NCI-H128 (cell line): ENCODE results near the gene F3.

Experiments used
- DNase-seq: peaks from one replicate; lab custom pipeline; 2025; ENCODE audit not compliant: unreplicated experiment; lab: John Stamatoyannopoulos, UW

The F3 gene

DNA sequence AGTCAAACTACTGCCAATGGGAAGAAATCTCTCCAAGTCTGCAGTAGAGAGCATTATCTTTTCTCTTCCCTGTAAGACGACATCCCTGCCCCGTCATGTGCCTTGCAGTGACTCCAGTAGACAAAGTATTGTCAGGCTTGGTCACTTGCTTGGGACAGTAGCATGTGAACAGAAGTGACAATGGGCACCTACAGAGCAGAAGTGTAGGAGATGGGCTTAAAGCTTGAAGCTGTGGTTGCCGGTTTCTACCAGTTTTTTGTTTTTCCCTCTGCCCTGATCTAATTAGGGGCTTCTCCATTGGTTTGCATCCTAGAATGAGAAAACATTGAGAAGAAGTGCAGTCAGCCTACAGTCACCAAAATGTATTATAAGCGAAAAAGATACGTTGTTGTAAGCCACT lies 12.7 kb downstream of the F3 start:
- DNase-seq = no peak

DNA sequence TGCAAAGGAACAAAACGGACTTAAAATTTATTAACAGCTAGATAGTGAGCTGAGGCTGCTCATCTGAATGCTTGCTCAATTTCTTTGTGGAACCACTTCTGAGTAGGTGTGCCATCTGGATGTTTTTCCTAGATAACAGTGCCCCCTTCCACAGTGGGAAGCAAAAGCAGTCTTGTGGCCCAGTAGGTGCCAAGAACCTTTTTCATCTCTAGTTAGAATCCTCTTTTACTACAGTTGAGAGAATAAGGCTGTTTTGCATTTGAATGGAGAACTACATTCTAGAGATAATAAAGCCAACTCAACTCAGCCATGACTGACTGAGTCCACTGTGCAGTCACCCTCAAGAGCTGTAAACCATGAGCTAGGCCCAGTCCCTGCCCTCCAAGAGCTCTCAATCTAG lies 13.3 kb downstream of the F3 start:
- DNase-seq = no peak

DNA sequence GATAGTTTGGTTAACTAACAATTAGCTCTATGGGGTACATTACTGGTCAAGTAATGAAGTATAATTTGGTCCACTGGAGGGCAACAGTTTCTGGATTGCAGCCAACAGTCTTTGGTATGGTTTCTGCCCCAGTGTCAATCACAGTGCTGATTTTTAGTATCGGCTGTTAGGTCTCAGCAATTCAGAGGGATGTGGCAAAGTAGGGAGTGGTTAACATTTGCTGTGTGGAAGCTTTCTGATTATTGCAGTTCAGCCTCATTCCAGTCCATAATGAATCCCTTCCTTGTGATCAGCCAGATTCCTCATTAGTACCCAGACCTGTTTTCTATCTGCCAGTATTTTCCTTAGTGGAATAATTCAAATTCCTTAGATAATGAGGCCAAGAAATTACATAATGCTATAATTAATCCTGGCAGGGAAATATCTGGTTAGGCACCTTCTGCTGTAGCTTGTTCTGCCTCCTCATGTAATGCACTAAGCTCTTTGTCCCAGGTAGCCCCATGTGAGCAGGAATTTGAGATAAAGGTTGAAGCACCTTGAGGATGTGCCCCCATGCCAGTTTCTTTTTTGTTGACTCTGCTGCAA lies 14.0 kb downstream of the F3 start:
- no peak for DNase-seq

DNA sequence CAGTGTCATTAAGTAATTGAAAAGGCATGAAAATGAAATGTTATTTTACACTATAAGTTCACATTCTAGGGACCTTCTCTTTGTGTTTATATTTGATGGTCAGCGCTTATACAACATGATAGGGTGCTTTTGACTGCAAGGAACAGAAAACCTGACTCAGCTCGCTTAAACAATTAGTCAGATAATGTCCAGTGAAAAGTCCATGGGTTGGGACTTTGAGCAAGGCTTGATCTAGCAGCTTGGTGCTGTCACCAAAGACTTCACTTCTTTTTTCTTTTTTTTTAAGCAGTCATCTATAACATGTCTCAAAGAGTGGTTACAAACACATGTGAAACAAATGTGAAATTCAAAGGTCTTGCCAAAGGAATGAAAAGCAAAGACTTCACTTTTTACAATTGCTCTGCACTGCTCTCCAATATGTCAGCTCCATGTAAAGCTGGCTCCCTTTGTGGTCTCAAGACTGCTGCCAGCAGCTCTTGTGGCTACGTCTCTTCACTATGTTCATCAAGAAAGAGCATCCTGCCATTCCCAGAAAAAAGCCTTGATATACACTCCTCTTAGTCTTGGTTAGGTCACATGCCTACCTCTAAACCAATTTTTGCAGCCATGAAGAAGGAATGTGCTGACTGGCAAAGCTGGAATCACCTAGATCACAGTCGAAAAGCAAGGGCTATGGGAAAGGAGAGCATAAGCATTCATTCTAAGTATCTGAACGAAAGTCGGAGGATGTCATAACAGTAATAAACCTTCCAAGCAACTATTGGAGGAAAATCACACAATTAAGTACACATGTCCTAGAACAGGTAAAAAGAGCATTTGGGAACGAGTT lies 15.2 kb downstream of the F3 start:
- no peak for DNase-seq

DNA sequence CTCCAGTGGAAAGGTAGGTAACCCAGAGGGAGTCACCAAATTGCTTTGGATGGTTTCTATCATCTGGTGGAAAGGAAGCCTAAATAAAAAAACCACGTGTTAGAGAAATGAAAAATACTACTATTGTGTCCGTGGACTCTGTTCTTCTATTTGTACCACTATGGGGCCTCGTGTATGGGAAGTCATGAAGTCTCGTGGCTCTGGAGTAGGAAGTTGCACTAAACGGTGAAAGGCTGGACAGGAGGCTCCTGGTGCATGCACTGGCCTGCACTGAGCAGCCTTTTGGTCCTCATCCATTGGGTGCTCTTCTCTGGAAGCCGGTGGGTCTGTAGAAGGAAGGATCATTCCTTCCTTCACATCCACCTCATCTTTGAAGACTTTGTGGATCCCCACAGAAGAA lies 17.0 kb downstream of the F3 start:
- no peak for DNase-seq

DNA sequence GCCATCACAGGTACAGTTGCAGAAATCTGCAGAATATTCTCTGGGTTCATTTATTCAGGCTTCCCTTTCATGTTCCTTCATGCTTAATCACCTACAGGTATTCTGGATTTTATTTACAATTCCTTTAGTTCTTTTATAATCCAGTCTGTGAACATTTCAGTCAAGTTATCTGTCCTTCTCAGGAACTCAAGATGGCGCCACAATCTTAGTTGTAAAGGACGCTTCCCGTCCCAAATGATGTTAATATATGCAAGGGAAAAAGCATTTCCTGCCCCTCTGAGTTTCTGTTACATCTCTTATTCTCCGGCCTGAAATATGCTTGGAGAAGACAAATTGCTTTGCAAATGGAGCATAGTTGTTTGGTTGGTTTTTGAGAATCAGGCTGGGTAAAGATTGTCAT lies 19.3 kb downstream of the F3 start:
- DNase-seq = peak; percentile 8

DNA sequence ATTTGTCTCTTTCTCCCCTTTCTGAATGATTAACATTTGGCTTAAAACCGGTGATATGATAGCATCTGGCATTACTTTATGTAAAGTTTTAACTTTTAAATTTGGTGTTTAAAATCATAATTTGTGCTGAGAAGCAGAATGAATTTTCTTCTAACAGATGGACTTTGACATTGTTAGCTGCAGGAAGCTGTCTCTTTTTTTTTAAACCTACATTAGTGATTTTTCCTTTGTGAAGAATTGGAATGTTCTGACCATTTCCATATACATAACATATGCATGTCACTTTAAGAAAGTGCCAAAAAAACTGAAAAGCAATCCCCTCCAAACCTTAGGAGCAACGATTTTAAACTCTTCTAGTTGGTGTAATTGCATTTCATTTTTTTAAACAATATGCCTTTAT lies 22.2 kb downstream of the F3 start:
- DNase-seq = no peak

DNA sequence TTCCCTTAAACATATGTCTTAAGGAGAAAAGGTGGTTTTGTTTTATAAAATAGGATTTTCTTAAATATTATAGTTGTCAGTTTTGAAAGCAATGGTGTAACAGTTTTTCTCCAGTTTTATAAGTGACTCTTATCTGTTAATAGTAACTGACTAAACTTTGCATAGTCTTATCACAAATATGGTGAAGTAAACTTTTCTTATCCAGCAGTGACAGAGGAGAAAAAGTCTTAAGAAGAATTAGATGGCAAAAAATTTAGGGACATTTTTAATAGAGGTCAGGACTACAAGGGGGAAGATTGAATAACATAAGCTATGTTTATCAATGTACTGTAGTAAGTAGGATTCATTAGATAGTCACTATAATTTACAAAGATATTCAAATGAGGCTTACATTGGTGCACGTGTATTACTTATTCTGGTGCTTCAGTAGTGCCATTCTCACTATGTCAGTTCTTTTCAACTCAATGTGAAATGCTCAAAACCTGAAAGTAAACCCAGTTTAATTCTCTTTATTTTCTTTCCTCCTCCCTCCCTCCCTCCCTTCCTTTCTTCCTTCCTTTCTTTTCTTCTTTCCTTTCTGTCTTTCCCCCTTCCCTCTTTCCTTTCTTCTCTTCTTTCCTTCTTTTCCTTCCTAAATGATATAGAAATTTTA lies 26.1 kb downstream of the F3 start:
- no peak for DNase-seq

DNA sequence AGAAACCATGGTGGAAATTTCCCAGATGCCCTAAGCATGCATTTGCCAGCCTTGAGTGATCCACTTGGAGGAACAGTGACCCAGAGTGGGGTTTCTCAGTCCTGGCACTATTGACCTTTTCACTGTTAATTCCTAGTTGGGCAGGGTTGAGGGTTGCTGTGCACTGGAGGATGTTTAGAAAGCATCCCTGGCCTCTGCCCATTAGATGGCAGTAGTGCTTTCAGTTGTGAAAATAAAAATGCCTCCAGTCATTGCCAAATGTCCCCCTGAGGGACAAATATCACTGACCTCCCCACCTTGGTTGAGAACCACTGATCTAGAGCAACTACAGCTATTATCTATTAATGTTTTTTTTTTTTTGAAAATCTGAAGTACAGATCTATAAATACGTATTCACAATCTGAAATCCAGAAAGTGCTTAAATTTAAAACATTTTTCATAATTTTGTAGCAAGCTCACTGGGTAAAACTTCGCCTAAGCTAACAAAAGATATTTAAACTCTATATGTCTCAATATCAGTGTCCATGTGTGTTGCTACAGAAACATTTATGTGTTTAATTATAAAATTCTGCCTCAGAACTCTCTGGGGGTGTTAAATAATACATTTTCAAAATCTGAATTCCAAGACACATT lies 27.3 kb downstream of the F3 start:
- no peak for DNase-seq

DNA sequence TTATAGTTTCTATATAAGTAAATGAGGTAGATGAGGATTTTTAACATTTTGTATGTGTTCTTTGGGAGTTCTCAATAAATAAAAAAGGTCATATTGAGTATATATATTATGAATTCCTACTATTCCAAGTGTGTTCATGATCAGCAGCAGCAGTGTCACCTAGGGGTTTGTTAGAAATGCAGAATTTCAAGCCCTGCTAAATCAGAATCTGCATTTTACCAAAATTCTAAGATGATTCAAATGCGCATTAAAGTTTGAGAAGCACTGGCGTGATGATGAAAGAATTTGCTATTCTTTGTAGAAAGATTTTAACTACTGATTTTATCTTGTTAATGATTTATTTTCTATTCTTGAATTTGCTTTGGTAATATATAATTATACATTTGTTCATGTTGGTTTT lies 28.7 kb downstream of the F3 start:
- no peak for DNase-seq

DNA sequence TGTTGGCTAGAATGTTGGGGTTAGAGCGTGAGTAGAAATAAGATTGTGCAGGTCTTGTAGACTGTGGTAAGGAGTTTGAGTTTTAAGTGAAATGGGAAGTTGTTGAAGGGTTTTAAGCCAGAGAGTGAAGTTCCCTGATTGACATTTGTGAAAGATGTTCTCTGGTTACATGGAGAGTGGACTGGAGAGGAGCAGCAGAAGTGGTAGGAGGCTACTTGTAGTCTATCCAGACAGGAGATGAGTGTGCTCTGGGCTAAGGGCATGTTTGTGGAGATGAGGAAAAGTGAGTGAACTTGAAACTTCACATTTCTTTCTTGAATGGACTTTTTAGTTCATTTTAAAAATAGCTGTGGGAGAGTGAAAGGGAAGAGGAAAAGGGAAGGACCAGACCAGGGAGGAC lies 37.0 kb downstream of the F3 start:
- DNase-seq = no peak

DNA sequence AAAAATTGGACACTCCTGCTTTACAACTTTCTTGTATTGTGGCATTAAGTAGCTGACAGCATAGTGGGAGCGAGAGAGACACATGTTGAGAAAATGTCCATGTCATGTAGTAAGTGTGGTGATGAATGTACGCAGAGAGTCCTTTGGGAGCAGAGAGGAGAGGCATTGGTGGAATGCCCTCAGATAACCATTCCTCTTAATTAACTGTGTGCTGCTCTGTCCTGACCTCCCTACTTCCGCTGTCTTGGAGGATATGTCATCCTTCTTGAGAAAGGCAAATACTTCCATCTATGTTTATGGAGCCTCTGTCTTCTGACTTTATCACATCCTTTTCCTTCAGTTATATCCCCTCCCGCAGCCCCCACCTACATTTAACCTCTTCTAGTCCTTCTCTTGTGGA lies 38.4 kb downstream of the F3 start:
- no peak for DNase-seq

DNA sequence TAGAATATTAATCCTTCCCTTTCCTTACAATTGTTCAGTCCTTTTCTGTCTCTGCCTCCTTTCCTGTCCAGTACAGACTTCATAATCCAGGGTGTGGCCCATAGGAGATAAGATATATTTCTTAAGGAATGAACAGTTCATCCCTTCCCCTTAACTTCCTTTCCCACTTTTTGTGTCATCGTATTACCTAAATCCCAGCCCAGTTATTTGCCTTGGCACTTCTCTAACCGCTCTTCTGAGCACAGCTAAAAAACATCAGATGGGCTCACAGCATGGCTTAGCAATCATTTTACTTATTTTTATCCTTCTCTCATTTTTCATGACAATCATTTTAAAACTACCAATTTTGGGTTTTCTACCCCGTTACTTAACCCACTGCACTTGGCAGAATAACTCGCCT lies 39.6 kb downstream of the F3 start:
- DNase-seq = no peak

DNA sequence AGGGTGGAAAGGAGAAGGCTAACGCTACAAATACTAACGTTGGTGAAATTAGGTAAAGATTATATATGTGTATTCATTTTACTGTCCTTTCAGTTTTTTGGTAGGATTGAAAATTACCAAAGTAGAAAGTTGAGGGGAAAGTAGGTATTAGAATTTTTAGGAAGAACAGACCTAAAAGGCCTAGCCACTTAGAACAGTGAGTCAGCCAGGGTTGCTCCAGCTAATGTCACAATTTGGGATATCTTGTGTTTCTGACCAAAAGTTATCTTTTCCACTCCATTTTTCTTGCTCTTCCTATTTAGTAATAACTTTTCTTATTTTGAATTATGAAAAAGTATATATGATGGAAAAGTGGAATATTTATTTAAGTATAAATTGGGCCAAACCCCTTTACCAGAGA lies 40.1 kb downstream of the F3 start:
- DNase-seq = no peak

DNA sequence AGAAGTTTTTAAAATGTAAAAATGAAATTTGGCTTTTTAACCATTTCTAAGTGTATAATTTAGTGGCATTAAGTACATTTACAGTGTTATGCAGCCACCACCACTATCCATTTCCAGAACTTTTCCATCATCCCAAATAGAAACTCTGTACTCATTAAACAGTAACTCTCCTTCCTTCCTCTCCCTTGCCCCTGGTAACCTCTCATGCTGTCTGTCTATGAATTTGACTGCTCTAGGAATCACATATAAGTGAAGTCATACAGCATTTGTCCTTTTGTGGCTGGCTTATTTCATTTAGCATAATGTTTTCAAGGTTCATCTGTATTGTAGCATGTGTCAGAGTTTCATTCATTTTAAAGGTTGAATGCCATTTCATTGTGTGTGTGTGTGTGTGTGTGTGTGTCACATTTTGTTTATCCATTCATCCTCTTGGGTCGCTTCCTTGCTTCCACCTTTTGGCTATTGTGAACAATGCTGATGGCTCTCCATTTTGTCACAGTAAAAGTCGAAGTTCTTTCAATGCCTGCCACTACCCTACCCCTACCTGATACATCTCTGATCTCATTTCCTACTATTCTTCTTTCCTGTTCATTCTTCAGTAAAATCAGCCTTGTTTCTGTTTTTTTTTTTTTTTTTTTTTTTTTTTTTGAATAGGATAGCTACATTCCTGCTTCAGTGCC lies 45.3 kb downstream of the F3 start:
- no peak for DNase-seq

DNA sequence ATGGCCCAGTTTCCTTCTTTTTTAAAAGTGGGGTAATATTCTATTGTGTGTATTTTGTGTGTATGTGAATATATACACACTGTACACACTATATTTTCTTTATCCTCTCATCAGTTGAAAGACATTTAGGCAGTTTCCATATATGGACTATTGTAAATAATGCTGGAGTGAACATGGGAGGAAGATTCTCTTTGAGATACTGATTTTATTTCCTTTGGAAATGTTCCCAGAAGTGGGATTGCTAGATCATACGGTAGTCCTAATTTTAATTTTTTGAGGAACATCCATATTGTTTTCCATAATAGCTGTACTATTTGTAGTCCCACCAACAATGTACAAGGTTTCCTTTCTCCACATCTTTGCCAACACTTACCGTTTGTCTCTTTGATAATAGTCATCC lies 51.0 kb downstream of the F3 start:
- no peak for DNase-seq

DNA sequence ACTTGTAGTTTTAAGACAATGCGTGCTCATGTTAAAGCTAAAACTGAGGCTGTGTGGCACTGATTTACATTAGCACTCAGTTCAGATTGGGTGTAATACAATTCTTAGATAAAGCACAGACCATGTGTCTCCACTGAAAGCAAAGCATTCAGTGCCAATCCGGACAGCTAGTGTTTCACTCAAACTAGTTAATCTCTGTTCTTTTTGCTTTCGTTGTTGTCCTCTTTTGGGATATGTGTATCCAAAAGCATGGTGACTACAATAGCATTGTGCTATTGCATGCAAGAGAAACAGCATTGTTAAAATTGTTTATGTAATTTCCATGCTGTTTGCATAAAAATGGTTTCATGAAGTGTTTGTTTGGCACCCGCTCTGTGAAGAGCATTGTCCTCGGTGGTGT lies 54.6 kb downstream of the F3 start:
- DNase-seq = no peak

DNA sequence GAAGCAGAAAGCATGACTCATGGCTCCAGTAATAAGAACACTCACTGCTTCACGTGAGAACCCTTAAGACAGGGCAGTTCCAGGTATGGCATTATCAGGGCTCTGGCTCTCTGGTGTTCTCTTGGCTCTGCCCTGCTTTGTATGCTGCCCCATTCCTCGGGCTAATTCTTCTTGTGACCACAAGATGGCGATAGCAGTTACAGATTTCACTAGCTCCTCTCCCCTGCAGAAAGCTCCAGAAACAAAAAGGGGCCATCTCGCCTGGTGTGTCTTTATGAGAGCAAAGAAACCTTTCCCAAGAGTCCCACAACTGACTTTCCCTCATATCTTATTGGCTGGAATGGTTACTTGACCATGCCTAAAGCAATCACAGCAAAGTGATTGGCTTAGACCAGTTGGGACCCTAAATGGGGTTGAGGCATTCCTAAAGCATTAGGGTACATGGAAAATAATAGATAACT lies 60.1 kb downstream of the F3 start:
- peak; percentile 5 for DNase-seq

DNA sequence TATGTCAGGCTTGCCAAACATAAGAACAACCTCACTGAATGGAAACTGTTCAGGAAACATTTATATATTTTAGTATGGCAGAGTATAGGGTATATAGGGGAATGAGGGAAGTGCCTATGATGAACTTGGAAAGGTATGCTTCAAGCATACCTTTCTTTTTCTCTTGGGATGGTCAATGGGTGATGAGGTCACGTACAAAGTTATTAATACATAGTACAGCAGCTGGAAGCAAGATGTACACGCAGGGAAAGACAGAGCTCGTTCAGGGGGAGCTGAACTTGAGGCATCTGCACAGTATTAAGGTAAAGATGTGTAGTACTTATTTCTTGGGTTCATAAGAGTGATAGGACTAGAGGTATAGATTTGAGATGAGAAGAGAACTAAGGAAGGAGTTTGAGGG lies 61.9 kb downstream of the F3 start:
- no peak for DNase-seq
